GM23338 (cell line): ENCODE data around the gene SP6. TPM values are rescaled to one million over a fixed set of nuclear protein-coding genes. Genes with fewer than 3 reads are reported as not detected.

Source experiments
- ATAC-seq: fragments of 200-7000 bp; cut with Tn5 transposase; 3 replicates; pipeline ENCODE4 v1.9.1; 2020
- DNase-seq: peaks from one replicate; pipeline ENCODE4 v3.0.0-alpha.2; 2015; ENCODE audit warnings: low spot score
- H2AFZ ChIP-seq: fragments of 200-600 bp; sonication (generic); 2 replicates; pipeline ENCODE4 v1.8.0; 2016; ENCODE audit warnings: antibody characterized with exemption, mild to moderate bottlenecking, moderate library complexity
- H3F3A ChIP-seq: fragments of 200-600 bp; sonication (generic); replicated peaks from 2 replicates; pipeline ENCODE4 v1.8.0; 2017; ENCODE audit warnings: antibody characterized with exemption, mixed run types, low read depth
- H3K27ac ChIP-seq: fragments of 200-600 bp; sonication (generic); 2 replicates; pipeline ENCODE4 v1.6.1; 2016; ENCODE audit warnings: low read depth
- H3K27me3 ChIP-seq: fragments of 200-600 bp; sonication (generic); 2 replicates; pipeline ENCODE4 v1.8.0; 2016; ENCODE audit warnings: mild to moderate bottlenecking, mixed run types, moderate library complexity; ENCODE audit not compliant: insufficient read depth
- H3K36me3 ChIP-seq: fragments of 200-600 bp; sonication (generic); 2 replicates; pipeline ENCODE4 v1.8.0; 2016; ENCODE audit warnings: mild to moderate bottlenecking; ENCODE audit not compliant: insufficient read depth
- H3K4me1 ChIP-seq: fragments of 200-600 bp; sonication (generic); 2 replicates; pipeline ENCODE4 v1.8.0; 2016; ENCODE audit warnings: mild to moderate bottlenecking, moderate library complexity; ENCODE audit not compliant: insufficient read depth
- H3K4me2 ChIP-seq: fragments of 200-600 bp; sonication (generic); 2 replicates; pipeline ENCODE4 v1.7.1; 2017; ENCODE audit warnings: mixed run types
- H3K4me3 ChIP-seq: fragments of 200-600 bp; sonication (generic); 2 replicates; pipeline ENCODE4 v1.6.1; 2016; ENCODE audit warnings: mixed run types
- H3K79me2 ChIP-seq: fragments of 200-600 bp; sonication (generic); replicated peaks from 2 replicates; pipeline ENCODE4 v1.8.0; 2017; ENCODE audit warnings: mild to moderate bottlenecking; ENCODE audit not compliant: insufficient read depth
- H3K9me2 ChIP-seq: fragments of 200-600 bp; sonication (generic); 2 replicates; pipeline ENCODE4 v1.8.0; 2017; ENCODE audit not compliant: insufficient read depth
- H4K20me1 ChIP-seq: fragments of 200-600 bp; sonication (generic); replicated peaks from 2 replicates; pipeline ENCODE4 v1.8.0; 2017; ENCODE audit warnings: mild to moderate bottlenecking; ENCODE audit not compliant: insufficient read depth
- H3K27ac Mint-ChIP-seq: 2 replicates; pipeline ENCODE4 v1.8.0; 2020; ENCODE audit warnings: inconsistent platforms, mild to moderate bottlenecking, moderate library complexity, mixed read lengths
- H3K27me3 Mint-ChIP-seq: 3 replicates; pipeline ENCODE4 v1.8.0; 2022; ENCODE audit warnings: low read depth, mild to moderate bottlenecking, moderate library complexity, mixed read lengths, inconsistent platforms; ENCODE audit not compliant: insufficient read depth, poor library complexity
- H3K36me3 Mint-ChIP-seq: 3 replicates; pipeline ENCODE4 v1.8.0; 2021; ENCODE audit warnings: low read depth, mild to moderate bottlenecking, inconsistent platforms, moderate library complexity, mixed read lengths
- H3K4me1 Mint-ChIP-seq: 3 replicates; pipeline ENCODE4 v1.8.0; 2020; ENCODE audit warnings: mild to moderate bottlenecking, inconsistent platforms, mixed read lengths
- H3K4me3 Mint-ChIP-seq: 3 replicates; pipeline ENCODE4 v1.8.0; 2021; ENCODE audit warnings: moderate library complexity, mild to moderate bottlenecking, inconsistent platforms, mixed read lengths
- H3K9me3 Mint-ChIP-seq: 3 replicates; pipeline ENCODE4 v1.8.0; 2020; ENCODE audit warnings: moderate library complexity, mild to moderate bottlenecking, inconsistent platforms, mixed read lengths
- EZH2 ChIP-seq: fragments of 200-600 bp; sonication (generic); IDR thresholded peaks from one replicate; pipeline ENCODE4 v1.8.0; 2017; ENCODE audit warnings: antibody characterized with exemption, mild to moderate bottlenecking, low read depth; ENCODE audit not compliant: unreplicated experiment
- POLR2AphosphoS5 ChIP-seq: IDR thresholded peaks from 2 replicates; pipeline ENCODE4 v1.6.1; 2016; ENCODE audit warnings: antibody characterized with exemption, low read depth
- STAT1 ChIP-seq: IDR thresholded peaks from one replicate; pipeline ENCODE4 v1.6.1; 2016; ENCODE audit warnings: antibody characterized with exemption; ENCODE audit not compliant: unreplicated experiment
- ZNF114 ChIP-seq: fragments of 250-450 bp; sonication (Bioruptor Pico); IDR thresholded peaks from 2 replicates; pipeline ENCODE4 v1.5.0; 2020; ENCODE audit warnings: mild to moderate bottlenecking, moderate library complexity
- polyA plus RNA-seq: library from polyadenylated mRNA; unstranded; fragments of >200 nt; fragmentation: Nextera tagmentation; extraction: Ambion mirVana; gene quantifications from 2 replicates; pipeline ENCODE4 v1.2.1, GENCODE V29; 2016
- total RNA-seq: library from RNA; depleted of rRNA; stranded (reverse); fragments of >200 nt; shearing (Covaris generic); gene quantifications from 2 replicates; pipeline ENCODE4 v1.2.3, GENCODE V29; 2014
- TF ChIP-seq, protein P1 (sequence below), 2 experiments: fragments of 200-600 bp in 1 of 2; sonication (generic) in 1 of 2; conservative IDR thresholded peaks; 2 replicates each; pipeline versions ENCODE4 v1.5.1 to v1.6.1; 2016 to 2017; ENCODE audit warnings: antibody characterized with exemption in 2 of 2, low read depth in 2 of 2, mild to moderate bottlenecking in 2 of 2, moderate library complexity in 1 of 2
- TF ChIP-seq, protein P2 (sequence below): IDR thresholded peaks from 2 replicates; pipeline ENCODE4 v1.6.1; 2016; ENCODE audit warnings: antibody characterized with exemption
- TF ChIP-seq, protein P3 (sequence below): fragments of 250-450 bp; sonication (Bioruptor Pico); IDR thresholded peaks from 2 replicates; pipeline ENCODE4 v1.5.0; 2020; ENCODE audit warnings: mild to moderate bottlenecking, moderate library complexity
- TF ChIP-seq, protein P4 (sequence below): IDR thresholded peaks from one replicate; pipeline ENCODE4 v1.6.1; 2018; ENCODE audit warnings: antibody characterized with exemption; ENCODE audit not compliant: unreplicated experiment

The SP6 gene
- total and polyA plus RNA-seq, 2 experiments from 2014 or later, result 0.13 to 1.0 TPM

DNA sequence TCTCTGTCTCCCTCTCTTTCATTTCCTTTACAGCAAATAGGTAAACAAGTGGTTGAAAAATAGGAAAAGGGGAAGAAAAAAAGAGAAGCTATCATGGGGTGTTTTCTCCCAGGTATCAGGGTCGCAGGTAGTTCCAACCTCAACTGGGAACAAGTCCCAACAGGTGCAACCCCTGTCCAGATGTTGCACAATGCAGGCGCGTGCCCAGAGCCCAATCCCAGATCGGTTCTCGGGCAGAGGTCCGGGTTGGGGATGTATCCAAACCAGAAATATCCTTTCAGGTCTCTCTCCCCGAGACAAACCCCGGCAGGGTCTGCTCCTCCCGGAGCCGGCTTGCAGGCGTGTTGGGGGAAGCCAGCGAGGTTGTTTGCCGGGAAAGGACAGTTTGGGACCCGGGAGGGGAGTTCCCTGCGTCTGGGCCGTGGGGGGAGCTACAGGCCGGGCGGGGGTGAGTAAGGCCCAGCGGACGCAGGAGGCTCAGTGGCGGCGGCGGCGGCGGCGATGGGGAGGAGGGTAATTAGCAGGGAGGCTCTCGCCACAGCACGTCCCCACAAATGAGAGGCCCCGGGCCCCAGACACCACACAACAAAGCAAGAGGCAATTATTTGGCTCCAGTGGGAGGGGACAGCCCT is 21.2 kb upstream of the SP6 start:
- Mint-ChIP-seq H3K4me1 (peaks cover 53% of the 10 kb centered on the region), H3K27me3 (peaks cover 55% of the 10 kb centered on the region), H3K9me3 (no peaks in the 10 kb centered on the region), H3K27ac (no peak overlapping the region), H3K36me3 (no peaks in the 10 kb centered on the region), H3K4me3 (peak overlapping the region; percentile 64)
- Histone ChIP-seq H3K4me3 (peak overlapping the region; percentile 75), H3F3A (peaks cover 6% of the 10 kb centered on the region; the same call in 1 of the 2 replicates), H2AFZ (peak overlapping the region; percentile 98), H3K36me3 (no peaks in the 10 kb centered on the region), H3K27me3 (peaks cover 71% of the 10 kb centered on the region), H4K20me1 (peaks cover 5% of the 10 kb centered on the region; the same call in 1 of the 2 replicates), H3K79me2 (no peaks in the 10 kb centered on the region), H3K4me2 (peak overlapping the region; percentile 95), H3K4me1 (peaks cover 47% of the 10 kb centered on the region), H3K9me2 (no peaks in the 10 kb centered on the region), H3K27ac (no peak overlapping the region)
- ATAC-seq (peak; percentile 69), DNase-seq (peak; percentile 70)
- TF ChIP-seq ZNF114 (CRISPR knock-in tag) (no peak), STAT1 (no peak), POLR2AphosphoS5 (no peak), EZH2 (no peak)
- TF ChIP-seq, protein P1, sequence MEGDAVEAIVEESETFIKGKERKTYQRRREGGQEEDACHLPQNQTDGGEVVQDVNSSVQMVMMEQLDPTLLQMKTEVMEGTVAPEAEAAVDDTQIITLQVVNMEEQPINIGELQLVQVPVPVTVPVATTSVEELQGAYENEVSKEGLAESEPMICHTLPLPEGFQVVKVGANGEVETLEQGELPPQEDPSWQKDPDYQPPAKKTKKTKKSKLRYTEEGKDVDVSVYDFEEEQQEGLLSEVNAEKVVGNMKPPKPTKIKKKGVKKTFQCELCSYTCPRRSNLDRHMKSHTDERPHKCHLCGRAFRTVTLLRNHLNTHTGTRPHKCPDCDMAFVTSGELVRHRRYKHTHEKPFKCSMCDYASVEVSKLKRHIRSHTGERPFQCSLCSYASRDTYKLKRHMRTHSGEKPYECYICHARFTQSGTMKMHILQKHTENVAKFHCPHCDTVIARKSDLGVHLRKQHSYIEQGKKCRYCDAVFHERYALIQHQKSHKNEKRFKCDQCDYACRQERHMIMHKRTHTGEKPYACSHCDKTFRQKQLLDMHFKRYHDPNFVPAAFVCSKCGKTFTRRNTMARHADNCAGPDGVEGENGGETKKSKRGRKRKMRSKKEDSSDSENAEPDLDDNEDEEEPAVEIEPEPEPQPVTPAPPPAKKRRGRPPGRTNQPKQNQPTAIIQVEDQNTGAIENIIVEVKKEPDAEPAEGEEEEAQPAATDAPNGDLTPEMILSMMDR (conservative IDR thresholded peaks at IDR 0.05; ENCODE audit: low read depth in 2 of 2), result no peak
- TF ChIP-seq, protein P2, sequence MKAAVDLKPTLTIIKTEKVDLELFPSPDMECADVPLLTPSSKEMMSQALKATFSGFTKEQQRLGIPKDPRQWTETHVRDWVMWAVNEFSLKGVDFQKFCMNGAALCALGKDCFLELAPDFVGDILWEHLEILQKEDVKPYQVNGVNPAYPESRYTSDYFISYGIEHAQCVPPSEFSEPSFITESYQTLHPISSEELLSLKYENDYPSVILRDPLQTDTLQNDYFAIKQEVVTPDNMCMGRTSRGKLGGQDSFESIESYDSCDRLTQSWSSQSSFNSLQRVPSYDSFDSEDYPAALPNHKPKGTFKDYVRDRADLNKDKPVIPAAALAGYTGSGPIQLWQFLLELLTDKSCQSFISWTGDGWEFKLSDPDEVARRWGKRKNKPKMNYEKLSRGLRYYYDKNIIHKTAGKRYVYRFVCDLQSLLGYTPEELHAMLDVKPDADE, result no peak
- TF ChIP-seq, protein P3, sequence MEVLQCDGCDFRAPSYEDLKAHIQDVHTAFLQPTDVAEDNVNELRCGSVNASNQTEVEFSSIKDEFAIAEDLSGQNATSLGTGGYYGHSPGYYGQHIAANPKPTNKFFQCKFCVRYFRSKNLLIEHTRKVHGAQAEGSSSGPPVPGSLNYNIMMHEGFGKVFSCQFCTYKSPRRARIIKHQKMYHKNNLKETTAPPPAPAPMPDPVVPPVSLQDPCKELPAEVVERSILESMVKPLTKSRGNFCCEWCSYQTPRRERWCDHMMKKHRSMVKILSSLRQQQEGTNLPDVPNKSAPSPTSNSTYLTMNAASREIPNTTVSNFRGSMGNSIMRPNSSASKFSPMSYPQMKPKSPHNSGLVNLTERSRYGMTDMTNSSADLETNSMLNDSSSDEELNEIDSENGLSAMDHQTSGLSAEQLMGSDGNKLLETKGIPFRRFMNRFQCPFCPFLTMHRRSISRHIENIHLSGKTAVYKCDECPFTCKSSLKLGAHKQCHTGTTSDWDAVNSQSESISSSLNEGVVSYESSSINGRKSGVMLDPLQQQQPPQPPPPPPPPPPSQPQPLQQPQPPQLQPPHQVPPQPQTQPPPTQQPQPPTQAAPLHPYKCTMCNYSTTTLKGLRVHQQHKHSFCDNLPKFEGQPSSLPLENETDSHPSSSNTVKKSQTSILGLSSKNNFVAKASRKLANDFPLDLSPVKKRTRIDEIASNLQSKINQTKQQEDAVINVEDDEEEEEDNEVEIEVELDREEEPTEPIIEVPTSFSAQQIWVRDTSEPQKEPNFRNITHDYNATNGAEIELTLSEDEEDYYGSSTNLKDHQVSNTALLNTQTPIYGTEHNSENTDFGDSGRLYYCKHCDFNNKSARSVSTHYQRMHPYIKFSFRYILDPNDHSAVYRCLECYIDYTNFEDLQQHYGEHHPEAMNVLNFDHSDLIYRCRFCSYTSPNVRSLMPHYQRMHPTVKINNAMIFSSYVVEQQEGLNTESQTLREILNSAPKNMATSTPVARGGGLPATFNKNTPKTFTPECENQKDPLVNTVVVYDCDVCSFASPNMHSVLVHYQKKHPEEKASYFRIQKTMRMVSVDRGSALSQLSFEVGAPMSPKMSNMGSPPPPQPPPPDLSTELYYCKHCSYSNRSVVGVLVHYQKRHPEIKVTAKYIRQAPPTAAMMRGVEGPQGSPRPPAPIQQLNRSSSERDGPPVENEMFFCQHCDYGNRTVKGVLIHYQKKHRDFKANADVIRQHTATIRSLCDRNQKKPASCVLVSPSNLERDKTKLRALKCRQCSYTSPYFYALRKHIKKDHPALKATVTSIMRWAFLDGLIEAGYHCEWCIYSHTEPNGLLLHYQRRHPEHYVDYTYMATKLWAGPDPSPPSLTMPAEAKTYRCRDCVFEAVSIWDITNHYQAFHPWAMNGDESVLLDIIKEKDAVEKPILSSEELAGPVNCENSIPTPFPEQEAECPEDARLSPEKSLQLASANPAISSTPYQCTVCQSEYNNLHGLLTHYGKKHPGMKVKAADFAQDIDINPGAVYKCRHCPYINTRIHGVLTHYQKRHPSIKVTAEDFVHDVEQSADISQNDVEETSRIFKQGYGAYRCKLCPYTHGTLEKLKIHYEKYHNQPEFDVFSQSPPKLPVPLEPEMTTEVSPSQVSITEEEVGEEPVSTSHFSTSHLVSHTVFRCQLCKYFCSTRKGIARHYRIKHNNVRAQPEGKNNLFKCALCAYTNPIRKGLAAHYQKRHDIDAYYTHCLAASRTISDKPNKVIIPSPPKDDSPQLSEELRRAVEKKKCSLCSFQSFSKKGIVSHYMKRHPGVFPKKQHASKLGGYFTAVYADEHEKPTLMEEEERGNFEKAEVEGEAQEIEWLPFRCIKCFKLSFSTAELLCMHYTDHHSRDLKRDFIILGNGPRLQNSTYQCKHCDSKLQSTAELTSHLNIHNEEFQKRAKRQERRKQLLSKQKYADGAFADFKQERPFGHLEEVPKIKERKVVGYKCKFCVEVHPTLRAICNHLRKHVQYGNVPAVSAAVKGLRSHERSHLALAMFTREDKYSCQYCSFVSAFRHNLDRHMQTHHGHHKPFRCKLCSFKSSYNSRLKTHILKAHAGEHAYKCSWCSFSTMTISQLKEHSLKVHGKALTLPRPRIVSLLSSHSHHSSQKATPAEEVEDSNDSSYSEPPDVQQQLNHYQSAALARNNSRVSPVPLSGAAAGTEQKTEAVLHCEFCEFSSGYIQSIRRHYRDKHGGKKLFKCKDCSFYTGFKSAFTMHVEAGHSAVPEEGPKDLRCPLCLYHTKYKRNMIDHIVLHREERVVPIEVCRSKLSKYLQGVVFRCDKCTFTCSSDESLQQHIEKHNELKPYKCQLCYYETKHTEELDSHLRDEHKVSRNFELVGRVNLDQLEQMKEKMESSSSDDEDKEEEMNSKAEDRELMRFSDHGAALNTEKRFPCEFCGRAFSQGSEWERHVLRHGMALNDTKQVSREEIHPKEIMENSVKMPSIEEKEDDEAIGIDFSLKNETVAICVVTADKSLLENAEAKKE (CRISPR knock-in tag), result no peak
- TF ChIP-seq, protein P4, sequence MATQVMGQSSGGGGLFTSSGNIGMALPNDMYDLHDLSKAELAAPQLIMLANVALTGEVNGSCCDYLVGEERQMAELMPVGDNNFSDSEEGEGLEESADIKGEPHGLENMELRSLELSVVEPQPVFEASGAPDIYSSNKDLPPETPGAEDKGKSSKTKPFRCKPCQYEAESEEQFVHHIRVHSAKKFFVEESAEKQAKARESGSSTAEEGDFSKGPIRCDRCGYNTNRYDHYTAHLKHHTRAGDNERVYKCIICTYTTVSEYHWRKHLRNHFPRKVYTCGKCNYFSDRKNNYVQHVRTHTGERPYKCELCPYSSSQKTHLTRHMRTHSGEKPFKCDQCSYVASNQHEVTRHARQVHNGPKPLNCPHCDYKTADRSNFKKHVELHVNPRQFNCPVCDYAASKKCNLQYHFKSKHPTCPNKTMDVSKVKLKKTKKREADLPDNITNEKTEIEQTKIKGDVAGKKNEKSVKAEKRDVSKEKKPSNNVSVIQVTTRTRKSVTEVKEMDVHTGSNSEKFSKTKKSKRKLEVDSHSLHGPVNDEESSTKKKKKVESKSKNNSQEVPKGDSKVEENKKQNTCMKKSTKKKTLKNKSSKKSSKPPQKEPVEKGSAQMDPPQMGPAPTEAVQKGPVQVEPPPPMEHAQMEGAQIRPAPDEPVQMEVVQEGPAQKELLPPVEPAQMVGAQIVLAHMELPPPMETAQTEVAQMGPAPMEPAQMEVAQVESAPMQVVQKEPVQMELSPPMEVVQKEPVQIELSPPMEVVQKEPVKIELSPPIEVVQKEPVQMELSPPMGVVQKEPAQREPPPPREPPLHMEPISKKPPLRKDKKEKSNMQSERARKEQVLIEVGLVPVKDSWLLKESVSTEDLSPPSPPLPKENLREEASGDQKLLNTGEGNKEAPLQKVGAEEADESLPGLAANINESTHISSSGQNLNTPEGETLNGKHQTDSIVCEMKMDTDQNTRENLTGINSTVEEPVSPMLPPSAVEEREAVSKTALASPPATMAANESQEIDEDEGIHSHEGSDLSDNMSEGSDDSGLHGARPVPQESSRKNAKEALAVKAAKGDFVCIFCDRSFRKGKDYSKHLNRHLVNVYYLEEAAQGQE, result no peak
